RWPE2 (cell line): Measurements from ENCODE around the gene ATP5MG.

Source experiments
- ATAC-seq: fragments of 200-7000 bp; cut with Tn5 transposase; 3 replicates; pipeline ENCODE4 v1.9.1; 2021; ENCODE audit warnings: low read depth
- DNase-seq: peaks from one replicate; pipeline ENCODE4 v3.0.0-alpha.2; 2020; ENCODE audit warnings: low spot score
- H3K27ac ChIP-seq: fragments of 450-650 bp; 2 replicates; pipeline ENCODE4 v1.5.1; 2017; ENCODE audit warnings: mild to moderate bottlenecking; ENCODE audit not compliant: poor library complexity, severe bottlenecking
- H3K27me3 ChIP-seq: fragments of 250-450 bp; sonication (Bioruptor Pico); 2 replicates; pipeline ENCODE4 v1.5.1; 2021; ENCODE audit warnings: mild to moderate bottlenecking, moderate library complexity; ENCODE audit not compliant: insufficient read depth, poor library complexity, severe bottlenecking
- H3K36me3 ChIP-seq: fragments of 250-450 bp; sonication (Bioruptor Pico); 2 replicates; pipeline ENCODE4 v1.5.1; 2020; ENCODE audit warnings: low read depth, mild to moderate bottlenecking, moderate library complexity
- H3K4me1 ChIP-seq: fragments of 250-450 bp; sonication (Bioruptor Pico); 2 replicates; pipeline ENCODE4 v1.5.1; 2021; ENCODE audit warnings: mild to moderate bottlenecking, moderate library complexity; ENCODE audit not compliant: insufficient read depth, poor library complexity, severe bottlenecking
- H3K4me3 ChIP-seq: fragments of 250-450 bp; sonication (Bioruptor Pico); 2 replicates; pipeline ENCODE4 v1.5.1; 2021; ENCODE audit warnings: mild to moderate bottlenecking, moderate library complexity; ENCODE audit not compliant: severe bottlenecking
- H3K9me3 ChIP-seq: fragments of 250-450 bp; sonication (Bioruptor Pico); 2 replicates; pipeline ENCODE4 v1.5.1; 2021; ENCODE audit warnings: mild to moderate bottlenecking, moderate library complexity; ENCODE audit not compliant: severe bottlenecking
- TF ChIP-seq, protein P1 (sequence below): fragments of 450-650 bp; IDR thresholded peaks from one replicate; pipeline ENCODE4 v1.5.1; 2017; ENCODE audit warnings: mild to moderate bottlenecking, moderate library complexity; ENCODE audit not compliant: poor library complexity, severe bottlenecking

Gene ATP5MG

DNA sequence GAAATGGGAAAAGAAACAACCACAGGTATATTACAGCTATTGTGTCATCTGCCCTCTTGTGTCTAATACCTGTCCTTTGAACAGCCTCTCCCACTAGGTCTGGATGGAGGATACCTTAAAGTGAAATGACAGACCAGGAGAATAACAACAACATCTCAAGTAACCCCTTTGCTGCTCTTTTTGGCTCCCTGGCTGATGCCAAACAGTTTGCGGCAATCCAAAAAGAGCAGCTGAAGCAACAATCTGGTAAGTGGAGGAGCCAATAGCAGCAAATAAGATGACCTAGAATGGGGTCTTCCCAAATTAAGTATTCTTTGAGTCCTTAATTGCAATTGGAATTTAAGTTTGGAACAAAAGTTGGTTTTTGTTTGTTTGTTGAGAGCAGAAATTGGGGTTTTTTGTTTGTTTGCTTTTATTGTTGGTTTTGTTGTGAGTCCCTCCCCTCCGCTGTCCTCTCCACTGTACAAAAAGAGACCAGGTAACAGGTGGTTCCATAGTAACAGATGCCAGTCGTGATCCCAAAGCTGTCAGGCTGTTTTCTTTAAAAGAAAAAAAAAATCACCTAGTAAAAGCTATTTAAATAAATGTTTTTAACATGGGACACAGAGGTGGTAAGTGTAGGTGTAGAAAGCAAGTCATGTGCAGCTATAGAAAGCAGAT is 36.3 kb upstream of the ATP5MG start:
- ATAC-seq, result no peak
- no peaks in the 10 kb centered on the region for H3K9me3 ChIP-seq
- H3K36me3 ChIP-seq, result peaks cover 55% of the 10 kb centered on the region
- H3K27ac ChIP-seq, result no peak overlapping the region
- H3K4me1 ChIP-seq, result peaks cover 4% of the 10 kb centered on the region
- H3K27me3 ChIP-seq, result no peaks in the 10 kb centered on the region
- DNase-seq, result no peak
- no peak overlapping the region for H3K4me3 ChIP-seq
- TF ChIP-seq, protein P1, sequence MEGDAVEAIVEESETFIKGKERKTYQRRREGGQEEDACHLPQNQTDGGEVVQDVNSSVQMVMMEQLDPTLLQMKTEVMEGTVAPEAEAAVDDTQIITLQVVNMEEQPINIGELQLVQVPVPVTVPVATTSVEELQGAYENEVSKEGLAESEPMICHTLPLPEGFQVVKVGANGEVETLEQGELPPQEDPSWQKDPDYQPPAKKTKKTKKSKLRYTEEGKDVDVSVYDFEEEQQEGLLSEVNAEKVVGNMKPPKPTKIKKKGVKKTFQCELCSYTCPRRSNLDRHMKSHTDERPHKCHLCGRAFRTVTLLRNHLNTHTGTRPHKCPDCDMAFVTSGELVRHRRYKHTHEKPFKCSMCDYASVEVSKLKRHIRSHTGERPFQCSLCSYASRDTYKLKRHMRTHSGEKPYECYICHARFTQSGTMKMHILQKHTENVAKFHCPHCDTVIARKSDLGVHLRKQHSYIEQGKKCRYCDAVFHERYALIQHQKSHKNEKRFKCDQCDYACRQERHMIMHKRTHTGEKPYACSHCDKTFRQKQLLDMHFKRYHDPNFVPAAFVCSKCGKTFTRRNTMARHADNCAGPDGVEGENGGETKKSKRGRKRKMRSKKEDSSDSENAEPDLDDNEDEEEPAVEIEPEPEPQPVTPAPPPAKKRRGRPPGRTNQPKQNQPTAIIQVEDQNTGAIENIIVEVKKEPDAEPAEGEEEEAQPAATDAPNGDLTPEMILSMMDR, result no peak

DNA sequence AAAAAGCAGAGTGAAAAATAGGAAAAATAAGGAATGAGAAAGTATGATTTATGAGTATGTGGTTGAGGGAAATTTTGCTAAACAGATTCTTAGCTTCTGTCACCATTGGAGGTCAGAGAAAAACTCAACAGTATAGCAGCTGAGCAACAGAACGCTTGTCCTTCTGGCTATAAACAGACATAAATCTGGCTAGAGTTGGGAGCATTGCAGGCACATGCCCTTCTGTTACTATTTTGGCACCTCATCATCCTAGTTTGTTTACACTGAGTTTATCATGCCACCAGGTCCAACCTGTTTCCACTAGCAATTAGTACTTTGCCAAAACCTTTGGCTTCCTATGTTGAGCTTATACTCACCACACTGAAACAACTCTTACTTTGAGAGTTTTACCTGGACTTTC is 35.1 kb upstream of the ATP5MG start:
- Histone ChIP-seq H3K27me3 (no peaks in the 10 kb centered on the region), H3K27ac (no peak overlapping the region), H3K4me1 (no peaks in the 10 kb centered on the region), H3K4me3 (no peak overlapping the region), H3K9me3 (no peaks in the 10 kb centered on the region), H3K36me3 (peaks cover 64% of the 10 kb centered on the region)
- no peak for DNase-seq
- ATAC-seq, result no peak
- TF ChIP-seq, protein P1, result no peak

DNA sequence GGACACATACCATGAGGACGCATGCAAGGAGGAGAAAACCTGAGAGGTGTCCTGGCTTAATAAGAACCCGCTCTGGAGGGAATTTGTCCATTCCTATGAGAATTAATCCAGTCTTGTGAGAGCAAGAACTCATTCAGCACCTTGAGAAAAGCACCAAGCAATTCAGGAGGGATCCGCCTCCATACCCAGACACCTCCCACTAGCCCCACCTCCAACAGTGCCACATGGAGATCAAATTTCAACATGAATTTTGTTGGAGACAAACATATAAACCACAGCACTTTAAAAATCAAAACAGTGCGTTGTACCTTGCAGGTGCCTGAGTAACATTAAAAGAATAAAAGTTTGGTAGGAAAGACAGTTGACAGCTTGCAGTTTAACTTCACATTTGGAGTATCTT is 30.6 kb upstream of the ATP5MG start:
- H3K36me3 ChIP-seq, result peaks cover 70% of the 10 kb centered on the region

DNA sequence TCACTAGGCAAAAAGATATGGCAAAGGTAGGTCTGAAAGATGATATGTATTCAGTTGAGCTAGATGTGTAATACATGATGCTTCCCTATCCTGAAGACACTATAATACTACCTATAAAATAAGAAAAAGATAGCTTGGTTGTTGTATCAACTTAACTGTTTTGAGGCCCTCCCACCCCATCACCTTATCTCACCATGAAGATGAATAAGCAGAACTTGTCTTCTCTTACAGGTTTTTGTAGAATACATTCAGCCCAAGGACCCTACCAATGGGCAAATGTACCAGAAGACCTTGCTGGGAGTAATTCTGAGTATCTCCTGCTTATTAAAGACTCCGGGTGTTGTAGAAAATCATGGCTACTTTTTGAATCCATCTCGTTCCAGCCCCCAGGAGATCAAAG is 28.1 kb upstream of the ATP5MG start:
- no peak overlapping the region for H3K27ac ChIP-seq
- ATAC-seq, result no peak
- no peak overlapping the region for H3K4me3 ChIP-seq
- H3K4me1 ChIP-seq, result no peaks in the 10 kb centered on the region
- TF ChIP-seq, protein P1, result no peak
- no peaks in the 10 kb centered on the region for H3K27me3 ChIP-seq
- peaks cover 74% of the 10 kb centered on the region for H3K36me3 ChIP-seq
- DNase-seq, result no peak
- H3K9me3 ChIP-seq, result no peaks in the 10 kb centered on the region

More for the DNA sequence above, 30.6 kb upstream of the ATP5MG start:
- Histone ChIP-seq H3K4me3 (no peak overlapping the region), H3K27me3 (no peaks in the 10 kb centered on the region), H3K27ac (no peak overlapping the region), H3K9me3 (no peaks in the 10 kb centered on the region), H3K4me1 (no peaks in the 10 kb centered on the region)
- TF ChIP-seq, protein P1, result no peak
- no peak for DNase-seq
- ATAC-seq, result no peak

DNA sequence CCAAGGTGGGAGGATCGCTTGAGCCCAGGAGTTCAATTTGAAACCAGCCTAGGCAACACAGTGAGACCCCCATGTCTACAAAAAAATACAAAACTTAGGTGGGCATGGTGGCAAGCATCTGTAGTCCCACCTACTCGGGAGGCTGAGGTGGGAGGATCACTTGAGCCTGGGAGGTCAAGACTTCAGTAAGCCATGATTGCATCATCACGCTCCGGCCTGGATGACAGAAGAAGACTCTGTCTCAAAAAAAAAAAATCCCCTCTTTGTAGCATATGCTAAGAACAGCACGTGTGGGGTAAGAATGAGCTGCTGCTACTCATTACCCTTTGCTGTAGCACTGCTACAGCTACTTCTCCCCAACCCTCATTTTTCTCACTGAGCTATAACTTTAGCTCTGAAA is 27.5 kb upstream of the ATP5MG start:
- ATAC-seq, result no peak
- TF ChIP-seq, protein P1, result no peak
- Histone ChIP-seq H3K27me3 (no peaks in the 10 kb centered on the region), H3K9me3 (no peaks in the 10 kb centered on the region), H3K4me3 (no peak overlapping the region), H3K27ac (no peak overlapping the region), H3K36me3 (peaks cover 74% of the 10 kb centered on the region), H3K4me1 (no peaks in the 10 kb centered on the region)
- no peak for DNase-seq
